Bronchial epithelial cell (primary cell): ENCODE measurements around the gene TRPC3. TPM values are rescaled to one million over a fixed set of nuclear protein-coding genes. Genes with fewer than 3 reads are reported as not detected.

Experiments
- DNase-seq: peaks from one replicate; pipeline ENCODE4 v3.0.0-alpha.2; 2010; ENCODE audit warnings: low read depth
- FAIRE-seq: peaks from 2 replicates; lab custom pipeline; 2011; peaks lifted over from hg19 to GRCh38; lab: Jason Lieb, UNC
- H3K27me3 ChIP-seq: 2 replicates; pipeline ENCODE4 v1.5.1; 2011; ENCODE audit warnings: low read length; ENCODE audit not compliant: control insufficient read depth, insufficient read depth
- H3K36me3 ChIP-seq: 2 replicates; pipeline ENCODE4 v1.5.1; 2011; ENCODE audit warnings: low read length; ENCODE audit not compliant: control insufficient read depth, insufficient read depth
- H3K4me3 ChIP-seq: 2 replicates; pipeline ENCODE4 v1.5.1; 2011; ENCODE audit warnings: mild to moderate bottlenecking, low read depth, low read length, control low read depth
- CTCF ChIP-seq: IDR thresholded peaks from 2 replicates; pipeline ENCODE4 v1.5.1; 2011; ENCODE audit warnings: mild to moderate bottlenecking, moderate library complexity, low read length, control low read depth, inconsistent platforms; ENCODE audit not compliant: insufficient read depth, severe bottlenecking
- total RNA-seq: library from RNA; depleted of rRNA; stranded (reverse); fragments of >200 nt; gene quantifications from 2 replicates; pipeline ENCODE4 v1.2.1, GENCODE V29; 2014

TRPC3 gene
- total RNA-seq, 1 donor from 2014 or later: 0.26 TPM

GRCh38 chr4:121960818-121961217, 9.0 kb upstream of the TRPC3 start:
- Histone ChIP-seq H3K36me3 (no peaks in the 10 kb centered on the region), H3K4me3 (no peak overlapping the region), H3K27me3 (no peaks in the 10 kb centered on the region)
- no peak for TF ChIP-seq CTCF
- DNase-seq (no peak), FAIRE-seq (no peak)

GRCh38 chr4:121958777-121959176, 6.9 kb upstream of the TRPC3 start:
- no peak for FAIRE-seq
- no peak for TF ChIP-seq CTCF
- no peaks in the 10 kb centered on the region for H3K36me3 ChIP-seq
- no peak overlapping the region for H3K4me3 ChIP-seq
- peaks cover 2% of the 10 kb centered on the region for H3K27me3 ChIP-seq
- DNase-seq: no peak

GRCh38 chr4:121957266-121957665, 5.4 kb upstream of the TRPC3 start:
- H3K27me3 ChIP-seq: peaks cover 12% of the 10 kb centered on the region
- DNase-seq (no peak), FAIRE-seq (no peak)
- no peak overlapping the region for H3K4me3 ChIP-seq
- TF ChIP-seq CTCF: no peak
- H3K36me3 ChIP-seq: no peaks in the 10 kb centered on the region

GRCh38 chr4:121953860-121954259, 2.0 kb upstream of the TRPC3 start:
- DNase-seq: no peak
- no peak for FAIRE-seq
- no peak for TF ChIP-seq CTCF

GRCh38 chr4:121952290-121952689, 430 bp upstream of the TRPC3 start:
- Histone ChIP-seq H3K36me3 (no peaks in the 10 kb centered on the region), H3K27me3 (peaks cover 33% of the 10 kb centered on the region), H3K4me3 (no peak overlapping the region)
- DNase-seq (no peak), FAIRE-seq (no peak)
- TF ChIP-seq CTCF: no peak

More at GRCh38 chr4:121953860-121954259, 2.0 kb upstream of the TRPC3 start:
- no peak overlapping the region for H3K4me3 ChIP-seq
- H3K36me3 ChIP-seq: no peaks in the 10 kb centered on the region
- H3K27me3 ChIP-seq: peaks cover 33% of the 10 kb centered on the region
